HG03196 (cell line): ENCODE results near the gene NXN.
"Not testable (repeated sequence)": the region's sequence is repeated elsewhere in the genome, so short reads cannot be mapped to it uniquely, and the experiment has no call there.

ENCODE experiments used
- ATAC-seq: cut with Tn5 transposase; IDR thresholded peaks from one replicate; pipeline ENCODE4 v1.9.1; 2021; ENCODE audit not compliant: unreplicated experiment

NXN gene

DNA sequence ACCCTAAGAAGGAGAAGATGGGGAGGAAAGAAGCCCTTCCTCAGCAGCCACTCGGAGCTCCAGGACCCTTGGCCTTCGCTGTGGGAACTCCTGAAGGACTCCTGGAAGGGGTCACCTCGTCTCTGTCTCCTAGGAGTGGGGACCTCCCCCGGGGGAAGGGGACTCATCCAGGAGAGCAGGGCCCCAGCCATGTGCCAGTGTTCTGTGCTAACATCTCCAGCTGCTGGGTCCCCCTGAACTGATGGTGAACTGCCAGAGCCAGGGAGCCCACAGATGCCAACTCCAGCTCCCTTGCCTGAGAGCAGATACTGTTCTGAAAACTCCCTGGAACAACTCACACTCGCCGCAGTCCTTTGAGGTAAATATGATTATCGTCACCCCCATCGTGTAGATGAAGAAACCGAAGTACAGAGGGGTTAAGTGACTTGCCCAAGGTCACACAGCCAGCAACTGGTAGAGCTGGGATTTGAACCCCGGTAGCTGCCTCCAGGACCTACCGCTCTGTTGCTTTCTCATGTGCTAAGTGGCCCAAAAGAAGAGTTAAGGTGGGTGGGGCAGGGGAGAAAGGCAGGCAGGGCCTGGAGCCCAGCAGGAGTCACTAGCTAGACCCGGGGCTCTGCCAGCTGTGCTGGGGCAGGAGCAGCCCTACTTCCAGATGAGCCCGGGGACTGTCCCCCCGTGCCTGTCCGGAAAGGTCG, 27.9 kb upstream of the NXN start:
- ATAC-seq, result no peak

DNA sequence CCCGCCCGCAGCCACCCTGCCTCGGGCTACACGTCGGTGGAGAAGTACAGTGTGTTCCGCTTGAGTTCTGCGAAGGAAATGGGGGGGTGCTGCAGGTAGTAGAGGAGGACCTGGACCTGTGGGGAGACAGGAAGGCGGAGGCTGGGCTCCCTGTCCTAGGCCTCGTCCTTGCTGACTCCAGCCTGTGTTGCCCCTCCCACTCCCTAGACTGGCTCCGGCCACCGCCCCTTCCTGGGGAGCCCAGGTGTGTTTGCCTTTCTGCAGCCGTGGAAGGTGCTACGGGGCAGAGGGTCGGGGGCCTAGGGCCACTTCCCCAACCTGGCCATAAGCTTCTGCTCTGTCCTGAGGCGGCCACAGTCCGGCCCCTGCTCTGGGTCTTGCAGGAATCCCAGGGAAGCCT, 26.5 kb upstream of the NXN start:
- ATAC-seq, result no peak

DNA sequence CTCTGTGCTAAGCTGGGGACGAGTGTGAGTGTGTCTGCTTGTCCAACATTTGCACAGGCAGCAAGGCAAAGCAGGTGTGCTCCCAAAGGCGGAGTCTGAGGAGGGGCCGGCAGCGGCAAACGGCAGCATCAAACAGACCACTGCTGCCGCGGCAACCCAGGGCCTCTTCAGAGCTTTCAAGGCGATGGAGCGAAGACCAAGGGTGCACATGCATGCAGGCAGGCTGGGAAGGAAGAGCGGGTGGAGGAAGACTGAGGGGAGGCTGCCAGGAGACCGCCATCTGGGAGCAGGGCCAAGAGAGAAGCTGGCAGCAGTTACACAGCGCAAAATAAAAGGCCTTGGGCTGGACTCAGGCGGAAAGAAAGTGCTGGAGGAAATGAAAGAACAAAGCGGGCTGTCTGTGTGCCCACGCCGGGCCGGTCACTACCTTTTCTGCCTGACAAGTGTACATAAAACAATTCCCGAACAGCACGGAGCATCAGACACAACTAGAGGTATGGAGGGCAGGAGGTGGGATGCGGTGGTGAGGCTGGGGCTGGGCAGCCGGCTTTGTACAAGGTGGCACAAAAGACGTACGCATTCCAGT, 25.9 kb upstream of the NXN start:
- ATAC-seq, result no peak

DNA sequence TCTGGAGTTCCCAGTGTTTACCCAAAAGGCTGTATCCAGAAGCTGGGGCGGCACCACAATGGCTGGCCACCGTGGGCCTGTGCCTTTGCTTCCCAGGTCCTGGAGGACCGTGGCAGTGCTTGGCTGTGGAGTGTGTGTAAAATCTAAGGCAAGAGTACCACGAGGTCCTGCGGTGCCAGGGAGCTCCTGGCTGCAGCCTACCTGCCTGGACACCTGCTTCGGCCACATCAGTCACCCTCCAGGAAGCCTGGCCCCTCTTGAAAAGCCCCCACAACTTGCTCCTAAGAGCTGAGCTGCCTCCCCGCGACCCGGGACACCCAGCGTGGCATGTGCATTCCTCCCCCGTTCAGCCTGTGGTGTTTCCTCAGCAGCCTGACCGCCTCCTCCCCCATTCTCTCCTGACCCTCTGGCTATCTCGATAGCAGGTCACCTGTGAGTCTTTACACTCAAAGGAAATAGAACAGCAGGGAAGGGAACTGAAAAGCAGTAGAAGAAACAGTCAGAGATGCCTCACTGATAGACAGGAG, 25.3 kb upstream of the NXN start:
- ATAC-seq, result no peak

DNA sequence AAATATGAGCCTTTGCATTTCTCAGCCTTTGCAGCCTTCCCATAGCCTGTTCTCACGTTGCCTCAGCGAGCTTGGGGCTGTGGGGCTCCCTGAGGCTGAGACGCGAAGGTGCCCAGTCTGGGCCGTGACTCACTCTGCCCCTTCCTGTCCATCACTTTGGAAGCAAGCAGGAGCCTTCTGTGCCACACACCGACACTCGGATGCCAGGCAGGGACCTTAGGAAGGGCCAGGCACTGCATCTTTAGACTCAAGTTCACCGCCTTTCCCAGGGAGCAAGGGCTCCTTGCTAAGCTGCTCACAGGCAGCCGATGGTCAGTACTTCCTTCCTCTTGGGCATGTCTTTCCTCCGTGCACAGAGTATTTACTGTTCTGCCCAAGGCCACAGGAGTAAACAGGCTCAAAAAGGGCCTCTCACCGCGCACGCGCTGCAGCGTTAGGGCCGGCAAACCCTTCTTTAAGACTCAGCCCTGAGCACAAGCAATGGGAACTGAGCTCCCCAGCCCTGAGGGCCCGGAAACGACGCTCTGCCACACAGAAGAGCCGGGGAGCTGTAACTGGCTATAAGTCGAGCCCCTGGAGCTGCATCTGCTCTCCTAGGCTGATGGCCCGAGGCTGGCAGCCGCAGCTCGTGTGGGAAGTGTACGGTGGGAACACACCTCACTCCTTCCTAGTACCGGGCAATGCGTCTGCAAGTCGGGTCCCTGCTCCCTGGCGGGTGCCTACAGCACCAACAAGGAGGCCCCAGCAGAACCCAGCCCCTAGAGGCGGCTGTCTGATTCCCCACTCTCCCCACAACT, 24.6 kb upstream of the NXN start:
- ATAC-seq, result no peak

DNA sequence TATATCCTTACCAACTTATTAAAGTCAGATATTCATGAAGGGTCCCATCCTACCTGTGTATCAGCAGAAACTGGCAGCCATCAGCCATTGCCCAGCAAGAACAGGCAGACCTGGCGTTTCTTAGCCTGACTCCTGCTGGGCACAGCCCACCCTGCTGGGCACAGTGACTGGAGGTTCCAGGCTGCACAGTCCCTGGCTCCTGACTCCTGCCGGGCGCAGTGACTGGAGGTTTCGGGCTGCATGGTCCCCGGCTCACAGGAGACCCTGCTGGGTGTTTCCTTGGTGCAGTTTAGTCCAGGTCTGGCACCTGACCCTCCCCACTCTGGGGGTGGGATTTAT, 24.0 kb upstream of the NXN start:
- no peak for ATAC-seq

DNA sequence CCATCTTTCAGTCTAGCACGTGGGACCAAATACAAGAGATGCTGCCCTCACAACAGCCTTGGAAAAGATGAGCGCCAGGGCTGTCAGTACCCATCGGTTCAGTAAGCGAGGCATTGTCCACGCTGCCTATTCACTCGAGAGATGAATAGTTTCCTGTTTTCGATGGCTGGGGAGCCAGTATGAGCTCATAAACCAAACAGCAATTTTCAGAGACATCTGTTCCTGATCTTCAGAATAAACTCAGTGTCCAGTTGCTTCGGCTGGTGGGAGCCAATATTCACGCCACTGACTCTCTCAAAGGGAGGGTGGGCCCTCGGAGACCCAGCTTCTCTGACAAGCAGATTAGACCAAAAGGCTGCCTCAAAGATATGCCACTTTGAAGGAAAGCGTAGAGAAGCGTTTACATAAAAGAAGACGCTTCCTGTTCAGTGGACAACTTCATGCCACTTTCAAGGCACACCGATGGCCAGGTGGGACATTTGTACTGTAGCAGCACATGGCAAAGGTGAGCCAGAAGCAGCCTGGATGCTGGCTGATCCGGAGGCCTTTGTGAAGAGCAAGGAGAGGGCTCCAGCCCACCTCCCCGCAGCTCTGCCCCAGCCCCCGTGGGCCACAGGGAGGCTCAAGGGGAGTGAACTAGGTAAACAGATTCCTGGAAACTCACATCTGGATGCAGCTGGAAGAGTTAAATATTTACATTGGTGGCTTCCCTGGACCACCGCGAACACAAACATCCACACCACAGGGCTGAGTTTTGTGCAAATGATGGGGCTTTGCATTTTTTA, 23.4 kb upstream of the NXN start:
- no peak for ATAC-seq

DNA sequence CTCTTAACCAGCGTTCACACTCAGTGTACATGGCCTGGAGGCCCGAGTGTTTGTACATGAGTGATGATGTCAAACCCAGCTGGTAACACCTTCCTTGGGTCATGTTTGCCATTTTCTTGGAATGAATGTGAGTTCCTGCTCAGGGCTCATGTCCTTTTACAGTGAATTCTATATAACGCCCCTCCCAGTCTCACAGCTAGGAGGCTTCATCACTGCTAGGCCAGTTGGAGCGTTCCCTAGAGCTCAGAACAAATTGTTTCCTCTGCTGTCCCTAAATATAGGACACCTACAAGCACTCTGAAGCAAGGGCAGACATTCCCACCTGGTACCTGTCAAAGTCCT, 22.8 kb upstream of the NXN start:
- no peak for ATAC-seq

DNA sequence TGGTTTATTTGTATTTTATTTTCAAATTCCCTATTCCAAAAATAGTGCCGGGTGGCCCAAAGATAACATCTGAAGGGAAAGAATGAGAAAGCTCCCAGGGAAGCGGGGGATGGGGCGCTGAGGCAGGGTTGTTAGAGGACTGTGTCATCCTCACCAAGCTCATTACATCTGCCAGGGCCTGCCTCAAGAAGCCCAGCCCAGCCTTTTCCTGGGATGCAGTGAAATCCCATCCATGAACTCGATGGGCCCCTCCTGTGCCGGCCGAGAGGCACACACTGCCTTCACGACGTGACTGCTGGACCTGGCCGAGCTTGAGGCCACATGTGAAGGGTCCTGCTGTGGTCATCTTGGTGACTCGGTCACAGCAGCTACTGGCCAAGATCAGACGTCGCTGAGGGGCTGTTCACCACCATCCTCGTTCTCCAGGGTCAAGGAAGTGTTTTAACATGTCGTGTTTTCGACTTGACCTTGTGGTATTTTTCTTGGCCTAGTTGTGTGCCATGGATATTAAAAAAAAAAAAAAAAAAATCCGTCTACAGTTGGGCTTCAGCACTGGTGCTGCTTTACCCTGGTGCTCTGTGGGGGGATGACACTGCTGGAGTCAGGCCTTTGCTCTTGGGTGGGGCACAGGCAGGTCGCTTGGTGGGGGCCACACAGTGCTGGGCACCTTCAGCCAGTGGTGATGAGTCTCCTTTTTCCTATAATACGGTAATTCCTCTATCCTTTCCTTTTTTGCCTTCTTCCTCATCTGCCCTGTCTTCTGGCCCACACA, 22.2 kb upstream of the NXN start:
- no peak for ATAC-seq

DNA sequence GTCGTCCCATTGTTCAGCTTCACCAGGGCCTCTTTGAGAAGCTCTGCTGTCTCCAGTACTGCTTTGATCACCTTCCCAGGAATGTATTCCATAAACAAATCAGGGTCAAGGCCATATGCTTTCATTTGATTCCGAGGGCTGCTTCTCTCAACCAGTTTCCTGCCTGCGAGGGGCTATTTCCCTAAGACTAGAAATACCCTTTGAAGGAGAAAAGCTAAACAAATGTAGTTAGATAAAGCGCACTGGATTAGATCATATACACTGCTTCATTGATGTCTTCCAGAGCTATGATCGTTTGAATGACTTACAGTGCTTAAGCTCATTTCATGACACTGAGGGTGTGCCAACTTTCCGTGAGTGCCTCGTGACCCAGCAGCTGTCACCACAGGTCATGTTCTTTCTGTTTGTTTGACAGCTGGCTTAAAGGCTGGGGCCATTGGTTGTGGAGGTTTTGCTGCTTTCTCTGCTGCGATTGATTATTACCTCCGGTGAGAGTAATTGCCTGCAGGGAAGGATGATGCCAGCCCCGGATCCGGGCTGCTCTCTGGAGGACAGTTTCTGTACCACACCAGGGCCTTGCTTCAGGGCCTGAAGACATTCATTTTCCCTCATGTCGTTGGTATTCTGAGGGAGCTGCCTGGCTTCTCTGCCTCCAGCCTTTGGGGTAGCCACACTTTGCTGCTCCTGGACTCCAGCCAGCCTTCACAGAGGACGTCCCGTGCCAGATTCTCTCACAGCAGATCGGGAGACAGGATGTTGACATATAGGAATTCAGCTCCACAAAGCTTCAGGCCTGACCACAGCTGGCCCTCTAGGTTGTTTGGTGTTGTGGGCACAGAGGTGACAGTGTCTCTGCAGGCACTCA, 21.3 kb upstream of the NXN start:
- ATAC-seq, result no peak

DNA sequence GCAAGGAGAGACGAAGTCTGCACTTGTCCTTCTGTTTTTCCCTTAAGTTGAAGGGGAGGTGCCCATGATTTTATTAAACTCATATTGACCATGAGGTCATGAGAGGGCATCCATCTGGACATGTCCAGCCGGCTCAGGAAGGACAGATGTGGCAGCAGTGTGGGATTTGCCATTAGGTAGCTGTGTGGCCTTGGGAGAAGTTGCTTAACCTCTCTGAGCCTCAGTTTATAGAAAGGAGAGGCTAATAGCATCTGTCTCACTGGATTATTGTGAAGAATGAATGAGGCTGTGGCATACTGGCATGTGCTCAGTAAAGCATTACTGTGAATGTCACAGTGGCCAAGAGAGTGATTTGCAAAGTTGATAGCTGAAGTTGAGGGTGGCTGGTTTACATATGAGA, 18.5 kb upstream of the NXN start:
- ATAC-seq, result no peak

DNA sequence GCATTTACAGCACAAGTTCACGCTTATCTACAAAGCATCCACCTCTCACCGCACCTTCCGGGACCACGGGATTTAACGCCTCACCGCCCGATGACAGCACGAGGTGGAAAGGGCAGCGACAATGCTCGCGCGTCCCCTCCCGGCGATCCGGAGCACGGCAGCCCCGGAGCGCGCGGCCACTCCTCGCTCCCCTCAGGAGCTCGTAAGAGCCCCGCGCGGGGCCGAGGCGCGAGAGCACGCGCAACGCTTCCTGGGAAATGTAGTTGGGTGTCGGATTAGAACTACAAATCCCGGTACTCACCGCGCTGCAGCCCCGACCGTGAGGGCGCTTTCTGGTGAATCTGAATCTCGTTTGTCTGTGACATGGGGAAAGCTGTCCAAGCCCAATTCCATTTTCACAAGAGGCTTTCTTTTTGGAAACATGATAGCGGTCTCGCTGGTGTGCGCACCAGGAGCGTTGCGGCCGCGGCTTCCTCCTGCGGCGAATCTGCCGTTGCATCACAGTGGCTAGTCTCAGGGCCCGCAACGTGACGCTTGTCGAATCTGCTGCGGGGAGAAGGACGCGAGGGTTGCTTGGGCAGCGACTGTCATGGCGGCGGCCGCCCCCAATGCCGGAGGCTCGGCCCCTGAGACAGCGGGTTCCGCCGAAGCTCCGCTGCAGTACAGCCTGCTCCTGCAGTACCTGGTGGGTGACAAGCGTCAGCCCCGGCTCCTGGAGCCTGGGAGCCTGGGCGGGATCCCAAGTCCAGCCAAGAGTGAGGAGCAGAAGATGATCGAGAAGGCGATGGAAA, 17.2 kb upstream of the NXN start, which contains the start of gene TIMM22:
TIMM22 (plus strand) TSS at position 576 of the 791 bp plus-strand sequence; CDS start at position 590, 14 bp downstream.
- ATAC-seq, result peak; percentile 88

DNA sequence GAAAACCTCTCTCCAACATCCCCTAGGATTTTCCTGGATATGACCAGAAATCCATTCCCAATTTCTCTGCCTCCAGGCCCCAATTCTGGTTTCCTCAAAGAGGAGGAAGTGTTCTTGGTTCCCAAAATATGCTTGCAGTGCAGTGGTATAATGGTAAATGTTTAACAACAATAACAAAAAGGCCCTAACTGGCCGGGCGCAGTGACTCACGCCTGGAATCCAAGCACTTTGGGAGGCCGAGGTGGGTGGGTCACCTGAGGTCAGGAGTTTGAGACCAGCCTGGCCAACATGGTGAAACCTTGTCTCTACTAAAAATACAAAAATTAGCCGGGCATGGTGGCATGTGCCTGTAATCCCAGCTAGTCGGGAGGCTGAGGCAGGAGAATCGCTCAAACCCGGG, 15.7 kb upstream of the NXN start:
- ATAC-seq, result not testable (repeated sequence)

DNA sequence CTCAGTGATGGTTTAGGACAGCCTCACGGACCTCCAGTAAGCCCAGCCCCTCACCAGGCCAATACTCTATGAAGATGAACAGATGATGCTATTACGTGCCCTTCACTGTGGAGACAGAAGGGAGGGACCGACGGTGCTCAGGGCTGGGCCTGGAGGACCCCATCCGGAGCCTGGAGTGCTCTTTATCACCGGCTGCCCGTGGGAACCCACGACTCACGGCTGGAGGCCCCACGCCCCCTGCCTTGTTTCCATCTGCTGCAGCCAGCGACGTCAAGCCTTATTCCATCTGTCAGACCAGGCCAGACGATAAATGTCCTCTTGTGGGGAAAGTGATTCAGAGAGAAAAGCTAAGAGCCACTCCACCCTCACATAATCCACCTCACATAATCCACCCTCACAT, 13.4 kb upstream of the NXN start:
- no peak for ATAC-seq

DNA sequence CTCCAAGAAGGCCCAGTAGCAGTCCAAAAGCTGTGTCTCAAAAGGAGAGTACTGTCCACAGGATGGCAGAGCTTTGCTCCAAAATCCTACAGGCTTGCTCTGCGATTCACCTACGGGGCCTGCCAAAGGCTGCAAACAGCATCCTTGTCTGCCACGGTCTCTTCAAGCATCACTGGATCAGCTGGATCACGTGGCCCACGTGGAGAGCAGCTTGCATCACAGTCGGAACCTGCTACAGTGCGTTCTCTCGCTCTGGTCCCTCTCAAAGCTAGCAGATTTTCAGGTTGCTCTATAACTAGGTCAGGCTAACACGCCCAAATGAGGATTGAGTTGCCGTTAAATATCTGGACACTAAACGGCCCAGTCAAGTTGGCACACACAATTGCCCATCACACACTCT, 9.0 kb upstream of the NXN start:
- ATAC-seq, result no peak

DNA sequence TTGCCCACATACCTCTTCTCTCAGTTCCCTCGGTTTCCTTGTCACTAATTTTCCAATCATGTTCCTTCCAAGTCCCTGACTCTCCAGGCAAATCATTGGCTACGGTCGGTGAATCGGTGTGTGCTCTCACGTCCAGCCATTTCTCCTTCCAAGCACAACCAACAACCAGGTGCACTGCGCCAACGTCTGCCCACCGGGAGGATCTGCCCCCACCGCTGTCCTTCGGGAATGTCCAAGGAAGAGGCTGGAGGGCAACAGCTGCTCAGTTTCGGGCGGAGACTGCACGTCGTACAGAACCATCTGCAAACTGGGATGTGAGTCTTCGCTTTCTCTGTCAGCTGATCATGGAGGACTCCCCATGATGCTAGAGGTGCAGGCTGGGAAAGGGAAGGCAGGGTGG, 8.4 kb upstream of the NXN start:
- no peak for ATAC-seq

DNA sequence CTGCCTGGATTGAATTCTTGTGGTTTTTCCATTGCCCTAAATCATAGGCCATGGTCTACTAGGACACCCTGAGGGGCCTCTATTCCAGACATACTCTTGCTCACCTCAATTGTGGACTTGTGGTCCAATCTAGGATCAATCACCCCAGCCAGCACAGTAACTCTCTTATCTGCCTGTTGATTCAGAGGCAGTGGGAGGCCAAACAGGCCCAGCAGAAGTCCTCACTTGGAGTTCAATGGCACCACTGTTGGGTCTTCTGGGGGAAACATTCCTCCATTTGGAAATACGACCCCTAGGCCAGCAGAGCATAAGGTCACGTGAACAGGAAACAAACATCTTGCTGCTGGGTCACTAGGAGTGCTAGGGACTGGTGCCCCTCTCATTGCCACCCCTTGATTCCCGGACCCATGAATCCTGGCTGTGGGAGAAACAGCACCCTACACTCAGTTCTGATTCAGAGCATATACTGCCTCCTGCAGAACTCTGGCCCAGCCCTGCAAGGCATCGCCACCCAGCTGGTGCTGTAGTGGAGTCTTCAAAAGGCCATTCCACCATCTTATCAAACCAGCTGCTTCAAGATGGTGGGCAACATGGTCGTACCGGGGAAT, 6.8 kb upstream of the NXN start:
- no peak for ATAC-seq

DNA sequence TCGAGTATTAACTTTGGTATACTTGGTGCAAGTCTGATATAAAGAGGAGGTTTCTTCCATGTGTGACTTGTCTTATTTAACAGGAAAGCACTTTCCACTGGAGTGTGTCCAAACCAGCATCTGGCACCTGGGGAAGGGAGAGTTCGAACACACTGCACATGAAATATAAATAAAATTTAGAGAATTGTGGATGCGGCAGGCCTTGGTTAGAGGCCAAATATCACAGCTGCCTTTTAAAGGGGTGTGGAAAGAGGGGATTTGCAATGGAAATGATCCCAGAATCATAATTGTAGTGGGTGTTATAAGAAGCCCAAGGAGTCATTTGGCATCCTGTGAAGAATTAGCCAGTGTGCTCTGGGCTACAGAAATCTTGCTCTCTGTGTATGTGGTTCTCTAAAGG, 4.3 kb upstream of the NXN start:
- ATAC-seq, result no peak

DNA sequence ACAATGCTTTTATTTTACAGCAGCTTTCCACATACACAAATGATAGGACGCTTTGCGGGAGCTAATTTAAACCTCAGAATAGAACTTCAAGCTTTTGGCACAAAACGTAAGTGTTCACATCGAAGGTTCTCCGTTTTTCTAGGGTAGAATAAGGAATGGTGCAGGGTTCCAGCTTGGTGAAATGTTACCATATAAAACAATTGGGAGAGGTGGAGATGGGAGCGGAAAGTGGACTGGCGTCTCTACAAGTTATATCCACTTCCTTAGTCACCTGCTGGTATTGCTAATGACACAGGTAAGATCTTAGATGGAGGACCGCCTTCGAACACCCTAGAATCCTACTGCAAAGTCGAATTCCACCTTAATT, 1.7 kb upstream of the NXN start:
- no peak for ATAC-seq
